GM19395 (cell line): Measurements from ENCODE around the gene SLC4A9.
A peak's percentile ranks its signal among the peaks of the same experiment; 100 is the strongest.
"Not testable (repeated sequence)": the region's sequence is repeated elsewhere in the genome, so short reads cannot be mapped to it uniquely, and the experiment has no call there.

ENCODE experiments used
- ATAC-seq: cut with Tn5 transposase; IDR thresholded peaks from one replicate; pipeline ENCODE4 v1.9.1; 2021; ENCODE audit warnings: mild to moderate bottlenecking, moderate library complexity; ENCODE audit not compliant: unreplicated experiment

SLC4A9 gene

DNA sequence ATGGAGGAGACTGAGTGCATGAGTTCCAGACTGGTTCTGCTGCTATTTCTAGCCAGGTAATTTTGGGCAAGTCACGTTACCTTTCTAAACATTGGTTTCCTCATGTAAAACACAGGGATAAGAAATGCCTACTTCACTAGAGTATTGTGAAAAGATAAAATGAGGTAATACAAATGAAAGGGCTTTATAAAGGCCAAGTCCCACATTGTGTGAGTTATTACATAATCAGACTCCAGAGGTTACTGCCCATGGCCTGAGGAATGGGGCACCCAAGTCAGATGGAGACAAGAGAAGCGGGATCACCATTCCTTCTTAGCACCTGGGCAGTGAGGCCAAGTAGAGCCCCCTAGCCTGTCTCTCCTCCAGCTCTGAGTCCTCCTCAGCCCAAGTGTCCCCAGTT lies 21.1 kb upstream of the SLC4A9 start:
- ATAC-seq, result no peak

DNA sequence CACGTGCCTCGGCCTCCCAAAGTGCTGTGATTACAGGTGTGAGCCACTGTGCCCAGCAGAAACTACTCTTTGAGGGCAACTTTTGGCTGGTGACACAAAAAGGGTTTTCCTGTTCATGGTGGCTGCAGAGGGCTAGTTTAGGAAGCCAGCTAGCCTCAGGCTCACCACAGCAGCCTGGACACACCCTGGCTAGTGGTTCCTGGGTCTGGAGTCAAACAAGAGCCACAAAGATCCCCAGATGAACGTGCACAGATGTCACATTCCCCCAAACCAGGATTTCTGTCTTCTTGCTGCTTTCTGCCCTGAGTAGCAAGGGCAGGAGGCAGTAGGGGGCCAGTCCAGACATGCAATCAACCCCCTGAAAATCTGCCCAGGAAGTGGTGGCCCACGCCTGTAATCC lies 20.4 kb upstream of the SLC4A9 start:
- ATAC-seq, result no peak

DNA sequence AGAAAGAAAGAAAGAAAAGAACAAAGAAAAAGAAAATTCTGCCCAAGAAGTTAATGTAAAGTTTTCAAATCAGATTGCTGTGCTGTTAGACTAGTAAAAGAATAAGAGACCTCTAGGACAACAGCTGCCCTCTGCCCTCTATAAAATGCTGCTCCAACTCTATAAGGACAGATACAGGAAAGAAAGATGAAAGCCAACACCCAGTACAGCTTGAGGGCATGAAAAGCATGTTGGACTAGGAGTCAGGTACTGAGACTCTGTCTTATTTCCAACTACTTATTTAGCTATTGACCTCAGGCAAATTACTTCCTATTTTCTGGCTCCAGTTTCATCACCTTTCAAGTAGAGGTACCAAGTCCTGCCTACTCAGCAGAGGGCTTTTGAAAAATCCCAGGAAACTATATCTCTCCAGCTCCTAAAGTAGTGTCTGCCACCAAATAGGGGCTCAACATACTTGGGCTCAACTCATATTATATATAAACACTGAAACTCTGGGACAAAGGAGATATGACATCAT lies 19.3 kb upstream of the SLC4A9 start:
- no peak for ATAC-seq

DNA sequence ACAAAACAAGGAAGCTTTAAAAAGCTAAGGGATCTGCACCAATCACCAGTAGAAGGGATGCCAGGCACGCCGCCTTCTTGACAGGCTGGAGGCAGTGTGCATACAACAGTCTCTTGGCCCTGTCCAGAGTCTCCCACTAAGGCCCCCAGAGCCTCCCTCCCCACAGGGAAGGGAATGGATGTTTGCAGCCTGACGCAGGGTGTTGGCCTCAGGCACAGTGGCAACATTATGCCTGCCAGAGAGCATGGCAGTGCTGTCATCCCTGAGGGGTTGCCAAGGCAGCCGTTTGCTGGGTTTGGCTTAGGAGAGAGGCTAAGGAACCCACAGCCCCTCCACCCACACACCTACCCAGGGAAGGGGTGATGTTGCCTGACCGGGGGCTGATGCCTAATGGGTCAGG lies 18.4 kb upstream of the SLC4A9 start:
- ATAC-seq, result no peak

DNA sequence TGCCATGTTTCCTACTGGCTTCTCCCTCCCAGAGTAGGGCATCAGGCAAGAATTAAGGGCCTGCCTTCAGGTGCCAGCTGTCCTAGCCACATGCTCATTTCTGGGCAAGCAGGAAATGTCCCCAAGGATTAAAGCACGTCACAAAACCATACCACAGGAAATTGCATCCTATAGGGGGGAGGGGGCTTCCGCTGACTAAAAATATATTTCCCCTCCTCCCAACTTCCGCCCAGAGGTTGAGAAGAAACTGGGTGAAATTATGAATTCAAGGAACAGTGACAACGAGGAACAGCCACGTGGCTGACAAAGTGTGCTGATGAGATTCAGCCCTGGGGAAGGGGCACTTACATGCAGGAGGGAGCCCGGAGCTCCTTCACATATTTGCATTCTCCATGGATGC lies 17.7 kb upstream of the SLC4A9 start:
- ATAC-seq, result no peak

DNA sequence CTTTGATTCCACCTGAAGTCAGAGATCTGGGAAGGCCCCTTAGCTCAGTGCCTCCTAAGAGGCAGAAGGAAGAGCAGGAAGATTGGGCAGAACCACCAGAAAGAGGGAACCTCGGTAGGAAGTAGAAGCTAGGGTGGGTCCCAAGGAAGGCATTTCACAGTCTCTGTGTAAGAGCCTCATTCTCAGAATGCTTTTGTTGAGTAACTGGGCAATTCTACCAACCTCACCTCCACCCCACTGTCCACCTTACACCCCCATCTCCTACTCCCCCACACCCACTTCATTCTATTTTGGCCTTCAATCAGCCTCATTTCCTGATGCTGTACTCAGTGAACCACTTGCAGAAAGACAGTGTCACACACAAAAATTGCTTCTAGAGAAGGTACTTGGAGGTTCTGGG lies 17.1 kb upstream of the SLC4A9 start:
- ATAC-seq, result no peak

DNA sequence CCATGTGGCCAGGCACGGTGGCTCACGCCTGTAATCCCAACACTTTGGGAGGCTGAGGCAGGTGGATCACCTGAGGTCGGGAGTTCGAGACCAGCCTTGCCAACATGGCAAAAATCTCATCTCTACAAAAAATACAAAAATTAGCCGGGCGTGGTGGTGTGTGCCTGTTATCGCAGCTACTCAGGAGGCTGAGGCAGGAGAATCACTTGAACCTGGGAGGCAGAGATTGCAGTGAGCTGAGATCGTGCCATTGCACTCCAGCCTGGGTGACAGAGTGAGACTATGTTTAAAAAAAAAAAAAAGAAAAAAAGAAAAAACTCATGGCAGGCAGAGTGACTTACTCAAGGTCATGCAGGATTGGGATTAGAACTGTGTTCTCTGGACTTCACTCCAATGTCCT lies 16.1 kb upstream of the SLC4A9 start:
- ATAC-seq, result not testable (repeated sequence)

DNA sequence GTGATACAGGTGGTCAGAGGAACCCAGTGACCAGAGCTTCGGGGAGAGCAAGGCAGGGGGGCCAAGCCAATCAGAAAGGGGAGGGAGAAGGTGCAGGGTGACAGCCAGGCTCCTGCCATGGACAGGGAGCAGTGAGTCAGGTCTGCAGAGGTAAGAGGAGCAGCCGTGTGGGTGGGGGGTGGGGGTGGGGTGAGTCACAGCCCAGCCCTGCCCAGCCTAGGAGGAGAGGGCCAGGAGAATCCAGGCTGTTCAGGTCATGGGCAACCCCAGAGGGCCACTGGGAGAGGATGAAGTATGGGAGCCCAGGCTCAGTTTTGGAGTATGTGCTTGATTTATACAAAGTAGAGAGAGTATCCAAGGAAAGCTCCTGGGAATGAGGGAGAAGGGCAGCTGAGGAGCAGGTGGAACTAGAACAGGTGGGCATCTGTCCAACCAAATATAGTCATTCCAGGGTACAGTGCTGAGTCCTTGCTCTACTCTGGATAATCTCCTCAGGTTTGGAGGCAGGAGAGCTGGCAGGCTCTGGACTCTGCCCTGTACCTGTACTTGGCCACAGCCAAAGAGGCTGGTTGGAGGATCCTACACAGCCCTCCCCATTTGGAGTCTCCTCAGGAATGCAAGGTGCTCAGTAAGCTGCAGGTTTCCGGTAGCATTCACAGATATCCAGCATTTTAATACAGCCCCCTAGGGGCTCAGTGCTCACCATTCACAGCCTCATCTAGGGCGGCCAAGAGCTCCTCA lies 15.1 kb upstream of the SLC4A9 start:
- ATAC-seq, result no peak

DNA sequence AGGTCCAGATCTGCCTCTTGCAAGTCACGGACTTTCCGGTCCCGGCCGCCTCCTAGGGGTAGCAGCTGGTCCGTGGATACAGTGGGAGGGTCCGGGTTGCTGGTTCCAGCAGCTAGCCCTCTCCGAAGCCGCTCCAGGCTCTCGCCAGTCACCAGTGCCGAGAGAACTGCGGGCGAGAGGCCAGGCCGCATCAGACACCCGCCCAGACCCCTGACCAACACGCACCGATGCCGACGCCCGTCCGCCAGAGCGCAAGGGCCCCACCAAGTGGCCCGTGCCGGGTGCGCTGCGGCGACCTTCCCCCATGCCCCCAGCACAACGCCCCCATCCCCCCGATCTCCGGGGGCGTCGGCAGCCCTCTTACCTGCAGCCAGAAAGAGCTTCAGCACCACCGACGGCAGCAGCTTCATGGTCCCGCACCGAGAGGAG lies 14.1 kb upstream of the SLC4A9 start:
- ATAC-seq, result peak; percentile 4

DNA sequence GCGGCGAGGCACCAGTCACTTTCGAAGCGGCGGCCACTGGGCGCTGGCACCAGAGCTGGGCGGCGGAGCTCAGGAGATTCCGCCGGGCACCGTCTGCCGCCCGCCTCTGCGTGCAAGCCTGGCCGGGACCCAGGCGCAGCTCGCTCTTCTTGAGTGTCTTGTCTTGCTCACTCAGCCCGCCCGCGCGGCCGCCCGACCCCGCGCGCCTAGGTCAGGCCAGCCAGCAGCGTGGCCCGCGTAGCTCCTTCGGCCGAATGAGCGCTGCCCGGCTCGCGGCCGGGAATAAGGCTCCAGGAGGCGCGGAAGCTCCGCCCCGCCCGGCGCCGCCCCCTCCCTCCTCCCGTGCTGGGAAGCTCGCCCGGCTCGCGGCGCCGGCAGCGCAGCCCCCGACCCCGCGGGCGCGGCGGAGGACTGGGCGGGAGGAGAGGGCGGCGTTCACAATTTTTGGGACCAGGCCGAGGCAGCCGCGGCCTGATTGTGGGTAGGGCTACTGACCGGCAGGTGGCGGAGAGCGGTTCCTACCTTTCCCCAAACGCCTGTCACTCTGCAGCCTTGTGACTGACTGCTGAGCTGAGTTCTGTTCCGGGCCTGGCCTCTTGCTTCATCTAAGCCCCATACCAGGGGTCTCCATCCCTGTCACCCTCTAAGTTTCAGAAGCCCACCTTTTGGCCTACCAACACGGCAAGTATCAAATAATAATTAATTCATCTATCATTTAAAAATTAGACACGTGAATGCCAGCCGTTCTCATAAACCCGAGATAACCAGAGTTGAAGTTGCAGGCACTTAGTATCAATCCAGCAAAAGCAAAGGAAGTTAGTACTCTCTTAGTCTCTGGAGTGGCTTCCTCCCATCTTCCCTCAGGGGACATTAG lies 13.4 kb upstream of the SLC4A9 start, which contains the start of gene HBEGF:
TSS of gene HBEGF (minus strand) at position 256 of the 874 bp plus-strand sequence. CDS start 275 bp downstream, outside the sequence.
- peak; percentile 82 for ATAC-seq

DNA sequence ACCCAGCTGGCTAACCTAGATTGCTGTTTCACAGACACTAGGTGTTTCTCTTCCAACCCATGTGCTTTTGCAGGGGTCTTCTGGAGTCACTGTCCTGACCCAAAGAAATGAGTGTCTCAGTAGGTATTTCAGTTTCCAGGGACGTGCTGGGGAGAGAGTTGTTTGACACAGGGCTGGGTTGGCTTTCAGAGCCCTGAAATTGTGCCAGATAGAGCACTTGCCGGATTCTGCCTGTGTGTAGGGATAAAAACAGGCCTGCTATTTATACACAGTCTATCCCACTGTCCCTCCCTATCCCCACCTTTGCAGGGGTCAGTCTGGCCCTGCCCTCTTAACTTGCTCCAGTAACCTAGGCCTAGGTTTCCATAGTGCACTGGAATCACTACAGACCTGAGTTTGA lies 12.6 kb upstream of the SLC4A9 start:
- ATAC-seq, result no peak

DNA sequence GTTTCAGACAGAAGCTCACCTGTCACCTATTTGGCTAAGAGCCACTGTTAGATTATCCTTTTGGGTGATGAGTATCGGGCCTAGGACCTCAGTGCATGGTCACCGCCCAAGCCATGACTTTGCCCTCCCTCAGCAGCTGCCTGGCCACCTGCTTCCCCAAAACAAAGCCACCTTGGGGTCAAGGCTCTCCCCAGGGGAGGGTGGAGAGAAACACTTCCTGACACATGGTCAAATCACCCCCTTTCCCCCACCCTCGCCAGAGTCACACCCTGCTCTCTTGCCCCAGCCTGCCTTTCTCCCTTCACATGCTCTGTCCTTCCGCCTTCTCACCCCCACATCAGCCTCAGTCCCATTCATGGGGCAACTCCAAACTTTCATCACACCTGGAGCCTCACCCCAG lies 11.9 kb upstream of the SLC4A9 start:
- no peak for ATAC-seq

DNA sequence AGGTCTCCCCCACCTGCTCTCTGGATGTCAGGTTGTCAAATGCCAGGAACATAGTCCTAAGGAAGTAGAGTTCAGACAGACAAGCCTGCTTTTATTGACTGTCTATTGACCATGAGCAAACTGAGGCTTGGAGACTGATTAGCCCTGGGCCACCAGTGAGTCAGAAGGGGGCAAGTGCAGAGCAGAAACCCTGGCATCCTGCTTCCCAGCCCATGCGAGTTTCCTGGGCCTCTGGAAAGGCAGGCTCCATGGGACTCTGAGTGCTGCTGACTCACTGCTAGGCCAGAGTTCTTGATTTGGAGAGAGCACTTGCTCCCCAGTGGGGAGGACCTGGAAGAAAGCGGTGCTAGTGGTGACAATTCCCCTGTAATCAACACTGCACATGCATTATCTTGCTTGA lies 10.8 kb upstream of the SLC4A9 start:
- ATAC-seq, result no peak

DNA sequence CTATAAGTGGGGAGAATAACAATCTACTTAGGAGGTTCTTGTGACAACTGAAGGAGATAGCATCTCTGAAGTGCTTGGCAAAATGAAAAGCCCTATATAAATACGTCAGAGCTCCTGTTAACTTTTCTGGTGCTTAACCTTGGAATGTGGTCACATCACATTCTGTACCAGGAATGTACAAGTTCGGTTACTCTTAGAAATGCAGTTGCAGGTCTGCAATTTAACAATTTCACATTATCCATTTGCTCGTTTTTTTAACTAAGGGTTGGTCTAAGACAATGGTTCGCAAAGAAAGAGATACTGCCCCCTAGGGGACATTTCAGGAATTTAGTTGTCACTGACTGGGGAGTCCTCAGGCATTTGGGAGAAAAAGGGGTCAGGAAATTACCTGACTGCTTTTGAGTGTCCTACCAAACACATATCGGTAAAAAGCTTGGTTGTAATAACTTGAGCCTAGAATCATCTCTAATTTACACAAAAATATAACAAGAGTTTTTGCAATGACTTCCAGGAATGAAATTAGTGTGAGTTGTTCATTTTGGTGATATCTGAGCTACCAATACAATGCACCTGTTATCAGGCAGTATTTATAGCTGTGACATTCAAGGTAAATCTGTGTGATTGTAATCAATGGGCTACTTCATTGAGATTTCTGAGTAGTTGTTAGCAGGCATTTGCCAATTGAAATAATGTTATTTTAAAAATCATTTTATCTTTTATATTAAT lies 8.2 kb upstream of the SLC4A9 start:
- ATAC-seq, result peak; percentile 76

DNA sequence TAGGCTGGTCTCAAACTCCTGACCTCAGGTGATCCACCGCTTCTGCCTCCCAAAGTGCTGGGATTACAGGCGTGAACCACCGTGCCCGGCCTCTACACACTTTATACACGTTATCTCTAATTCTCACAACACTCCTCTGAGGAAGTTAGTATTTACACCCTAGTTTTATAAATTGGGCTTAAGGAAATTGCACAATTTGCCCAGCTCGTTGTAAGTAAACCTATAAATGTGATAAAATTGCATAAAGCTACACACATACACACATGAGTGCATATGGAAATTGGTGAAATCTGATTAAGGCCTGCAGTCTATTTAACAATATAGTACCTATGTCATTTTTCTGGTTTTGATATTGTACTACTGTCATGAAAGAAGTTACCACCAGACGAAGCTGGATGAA lies 4.4 kb upstream of the SLC4A9 start:
- no peak for ATAC-seq

DNA sequence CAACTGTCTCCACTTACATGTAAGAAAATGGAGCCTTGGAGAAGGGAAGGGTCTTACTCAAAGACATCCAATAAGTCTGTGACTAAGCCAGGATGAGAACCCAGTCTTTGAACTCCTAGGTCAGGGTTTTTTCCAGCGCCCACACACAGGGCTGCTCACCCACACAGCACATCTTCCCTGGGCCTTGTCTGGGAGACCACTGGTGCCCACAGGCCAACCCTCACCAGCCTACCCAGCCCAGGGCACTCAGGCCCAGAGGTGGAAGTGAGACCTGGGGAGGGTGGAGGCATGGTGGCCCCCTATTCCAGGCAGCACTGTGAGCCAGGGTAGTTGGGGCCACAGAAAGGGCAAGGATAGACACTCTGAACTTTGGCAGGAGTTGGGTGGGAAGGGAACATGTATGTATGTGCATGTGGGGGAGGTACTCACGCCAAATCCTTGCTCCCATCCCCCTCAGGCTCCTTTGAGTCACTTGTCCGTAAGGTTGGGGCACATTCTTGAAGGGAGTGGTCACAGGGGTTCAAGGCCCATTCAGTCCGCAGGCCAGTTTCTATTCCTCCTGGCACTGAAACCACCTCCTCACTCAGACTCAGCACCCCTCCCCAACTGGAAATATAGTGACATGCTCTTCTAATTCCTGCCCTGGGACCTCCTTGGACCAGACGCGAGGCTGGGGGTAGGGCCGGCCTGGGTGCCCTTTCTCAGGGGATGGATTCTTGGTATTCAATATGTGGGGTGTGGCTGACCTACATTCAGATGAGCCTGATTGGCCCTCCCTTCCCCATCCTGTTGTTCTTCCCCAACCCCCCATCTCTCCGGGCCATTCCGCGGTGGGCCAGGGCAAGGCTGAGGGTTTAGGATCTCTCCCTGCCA lies 2.9 kb upstream of the SLC4A9 start:
- peak; percentile 21 for ATAC-seq

DNA sequence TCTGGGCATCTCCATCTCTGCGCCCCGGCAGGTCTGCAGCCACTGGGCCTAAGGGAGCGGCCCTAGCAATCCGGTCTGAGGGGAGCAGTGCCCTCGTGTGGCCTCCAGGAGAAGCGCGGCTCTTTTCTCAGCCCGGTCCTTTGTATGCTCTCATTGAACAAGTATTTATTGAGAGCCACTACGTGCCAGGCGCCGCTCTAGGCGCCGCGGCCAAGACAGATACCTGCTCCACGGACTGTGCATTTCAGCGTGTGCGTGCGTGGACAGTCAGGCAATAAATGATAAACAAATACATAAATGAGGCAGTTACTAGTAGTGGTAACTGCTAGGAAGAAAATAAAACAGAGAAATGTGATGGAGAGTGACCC lies 2.3 kb upstream of the SLC4A9 start:
- ATAC-seq, result peak; percentile 96

DNA sequence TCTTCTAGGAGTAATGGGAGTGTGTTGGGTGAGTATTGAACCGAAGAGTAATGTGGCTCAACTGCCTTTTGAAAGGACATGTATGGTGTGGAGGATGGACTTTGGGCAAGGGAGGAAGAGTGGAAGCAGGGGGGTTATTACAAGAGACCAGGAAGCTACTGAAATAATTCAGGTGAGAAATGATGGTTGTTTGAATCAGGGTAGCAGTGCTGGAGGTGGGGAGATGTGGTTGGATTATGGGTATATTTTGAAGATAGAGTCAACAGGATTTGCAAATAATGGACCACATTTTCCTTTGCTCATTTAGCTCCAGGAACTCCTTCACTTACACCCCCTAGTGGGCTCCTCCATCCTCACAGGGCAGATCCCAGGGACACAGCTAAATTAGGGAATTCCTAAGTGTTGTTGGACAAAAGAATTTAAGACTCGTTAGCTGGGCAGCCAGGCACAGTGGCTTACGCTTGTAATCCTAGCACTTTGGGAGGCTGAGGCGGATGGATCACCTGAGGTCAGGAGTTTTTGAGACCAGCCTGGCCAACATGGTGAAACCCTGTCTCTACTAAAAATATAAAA lies 1.2 kb upstream of the SLC4A9 start:
- no peak for ATAC-seq

DNA sequence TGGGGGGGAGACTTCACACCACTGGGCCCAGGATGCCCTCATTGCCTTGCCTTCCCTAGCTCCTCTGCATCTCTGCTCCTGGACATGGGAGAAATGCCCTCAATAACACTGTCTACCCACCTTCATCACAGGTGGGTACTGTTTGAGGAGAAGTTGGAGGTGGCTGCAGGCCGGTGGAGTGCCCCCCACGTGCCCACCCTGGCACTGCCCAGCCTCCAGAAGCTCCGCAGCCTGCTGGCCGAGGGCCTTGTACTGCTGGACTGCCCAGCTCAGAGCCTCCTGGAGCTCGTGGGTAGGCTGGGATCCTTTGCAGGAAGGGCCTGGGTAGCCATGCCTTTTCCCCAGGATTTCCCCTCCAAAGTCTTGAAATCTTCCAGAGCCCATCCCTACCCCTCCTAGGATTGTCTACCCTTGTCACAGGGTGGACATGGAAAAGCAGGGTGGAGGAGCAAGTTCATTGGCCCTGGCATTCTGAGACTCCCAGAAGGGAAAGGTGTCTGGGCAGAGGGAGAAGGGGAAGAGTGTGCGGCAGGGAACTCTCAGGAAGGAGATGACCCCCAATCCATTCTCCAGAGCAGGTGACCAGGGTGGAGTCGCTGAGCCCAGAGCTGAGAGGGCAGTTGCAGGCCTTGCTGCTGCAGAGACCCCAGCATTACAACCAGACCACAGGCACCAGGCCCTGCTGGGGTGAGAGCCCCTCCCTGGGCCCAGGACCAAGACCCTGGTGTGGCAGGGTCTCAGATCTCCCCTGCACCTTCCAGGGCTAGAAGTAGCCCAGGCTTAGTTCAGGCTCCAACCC lies 886 bp downstream of the SLC4A9 start:
- no peak for ATAC-seq
